GM21786 (cell line): Measurements from ENCODE around the gene IGDCC3.

ENCODE experiments used
- ATAC-seq: cut with Tn5 transposase; IDR thresholded peaks from one replicate; pipeline ENCODE4 v1.9.1; 2021; ENCODE audit not compliant: unreplicated experiment

Gene IGDCC3

DNA sequence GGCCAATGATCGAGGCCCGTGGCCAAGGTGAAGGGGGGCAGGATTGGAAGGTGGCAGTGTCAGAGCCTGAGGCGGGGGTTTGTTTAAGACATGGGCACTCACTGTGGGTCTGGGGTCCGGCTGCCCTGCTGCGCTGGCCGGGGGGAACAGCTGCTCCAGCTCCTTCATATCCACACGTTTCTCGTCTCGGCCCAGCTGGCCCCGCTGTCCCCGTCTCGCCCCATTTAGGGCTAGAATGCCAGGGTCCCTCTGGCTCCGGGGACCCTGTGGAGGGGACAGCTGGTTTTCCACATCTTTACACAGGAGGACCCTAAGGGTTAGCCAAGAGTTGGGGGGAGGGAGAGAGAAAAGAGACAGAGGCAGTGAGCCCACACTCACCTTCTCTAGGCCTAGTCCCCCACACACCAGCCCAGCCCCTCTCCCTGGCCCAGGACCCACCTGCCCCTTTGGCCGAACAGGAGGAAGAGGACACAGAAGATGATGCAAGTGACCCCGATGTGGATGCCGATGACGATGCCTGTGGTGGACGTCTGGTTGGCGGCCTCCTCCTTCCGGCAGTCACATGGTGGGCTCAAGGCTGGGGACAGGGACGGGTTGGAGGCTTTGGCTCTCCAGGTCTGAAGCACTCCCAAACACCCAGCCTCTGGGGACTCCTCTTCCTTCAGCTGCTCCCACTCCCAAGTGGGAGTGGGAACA lies 48.4 kb downstream of the IGDCC3 start:
- no peak for ATAC-seq

DNA sequence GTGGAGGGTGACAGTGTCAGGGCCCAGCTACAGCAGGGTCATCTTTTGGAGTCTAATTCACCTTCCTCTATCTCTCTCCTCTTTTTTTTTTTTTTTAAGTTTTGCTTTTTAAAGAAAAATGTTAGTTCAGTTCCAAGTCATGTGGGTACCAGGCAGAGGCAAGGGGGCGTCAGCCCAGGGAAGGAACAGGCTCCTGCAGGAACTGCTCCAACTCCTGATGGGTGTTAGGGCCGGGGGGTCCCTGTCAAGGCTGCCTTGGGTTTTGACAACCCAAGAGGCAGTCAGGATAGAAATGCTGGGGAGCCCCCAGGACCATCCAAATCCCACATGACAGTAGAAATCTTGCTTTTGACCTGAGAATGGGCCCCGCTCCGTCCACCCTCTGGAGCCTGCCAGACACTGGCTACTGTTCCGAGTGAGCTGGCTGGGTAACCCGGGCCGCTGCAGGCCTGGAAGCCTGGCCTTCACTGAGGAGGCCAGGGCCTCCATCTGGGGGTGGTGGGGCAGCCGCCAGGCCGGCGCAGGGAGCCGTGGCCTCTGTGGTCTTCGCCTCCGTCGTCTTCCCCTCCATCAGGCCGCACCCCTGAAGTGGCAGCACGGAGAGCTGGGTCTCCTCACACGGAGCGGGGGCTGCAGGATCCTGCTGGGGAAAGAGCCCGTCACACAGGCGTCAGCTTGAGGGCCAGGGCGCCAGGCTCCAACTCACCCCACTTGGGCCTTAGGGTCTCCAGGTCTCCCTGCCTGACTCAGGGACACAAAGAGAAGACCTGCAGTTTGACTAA lies 49.1 kb downstream of the IGDCC3 start:
- no peak for ATAC-seq

DNA sequence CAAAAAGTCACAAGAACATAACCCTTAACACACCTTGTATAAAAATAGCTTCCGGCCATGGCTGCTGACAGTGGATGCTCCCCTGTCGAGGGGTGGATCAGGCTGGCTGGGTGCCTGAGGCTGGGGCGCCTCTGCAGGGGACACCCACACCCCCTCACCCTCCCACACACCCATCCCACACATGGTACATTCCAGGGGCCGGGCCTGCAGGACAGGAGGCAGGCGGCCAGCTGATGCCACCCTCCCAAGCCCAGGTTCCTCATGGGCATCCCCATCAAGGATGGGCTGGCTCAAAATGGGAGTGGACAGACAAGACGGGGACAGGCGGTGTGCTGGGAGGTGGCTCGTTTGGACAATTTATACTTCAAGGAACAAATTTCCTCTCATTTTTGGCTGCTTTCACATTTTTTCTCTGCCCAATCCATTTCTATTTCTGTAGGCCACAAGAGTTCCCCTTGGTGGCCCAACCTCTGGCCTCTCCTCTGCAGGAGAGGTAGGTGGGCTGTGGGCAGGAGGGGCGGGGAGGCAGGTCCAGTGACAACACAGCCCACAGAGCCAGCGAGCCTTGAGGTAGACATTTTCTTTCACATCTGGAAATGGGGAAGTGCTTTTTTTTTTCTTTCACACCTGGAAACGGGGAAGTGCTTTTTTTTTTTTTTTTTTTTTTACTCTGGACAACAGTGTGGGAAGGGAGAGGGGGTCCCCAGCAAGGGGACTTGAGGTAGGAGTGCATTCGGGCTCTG lies 50.0 kb downstream of the IGDCC3 start:
- no peak for ATAC-seq

DNA sequence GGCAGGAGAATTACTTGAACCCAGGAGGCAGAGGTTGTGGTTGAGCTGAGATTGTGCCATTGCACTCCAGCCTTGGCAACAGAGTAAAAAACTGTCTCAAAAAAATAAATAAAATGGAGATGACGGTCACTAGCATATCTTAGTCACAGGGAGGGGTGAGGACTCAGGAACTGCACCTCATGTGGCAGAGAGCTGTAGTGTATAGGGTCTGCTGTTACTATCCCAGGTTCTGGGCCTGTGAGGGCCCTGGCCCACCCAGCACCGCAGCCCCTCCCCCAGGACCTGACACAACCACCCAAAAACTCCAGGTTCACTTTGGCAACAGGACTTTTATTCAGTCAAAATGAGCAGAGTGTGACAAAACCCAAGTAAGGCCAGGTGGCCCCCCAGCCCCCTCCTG lies 51.0 kb downstream of the IGDCC3 start:
- no peak for ATAC-seq

DNA sequence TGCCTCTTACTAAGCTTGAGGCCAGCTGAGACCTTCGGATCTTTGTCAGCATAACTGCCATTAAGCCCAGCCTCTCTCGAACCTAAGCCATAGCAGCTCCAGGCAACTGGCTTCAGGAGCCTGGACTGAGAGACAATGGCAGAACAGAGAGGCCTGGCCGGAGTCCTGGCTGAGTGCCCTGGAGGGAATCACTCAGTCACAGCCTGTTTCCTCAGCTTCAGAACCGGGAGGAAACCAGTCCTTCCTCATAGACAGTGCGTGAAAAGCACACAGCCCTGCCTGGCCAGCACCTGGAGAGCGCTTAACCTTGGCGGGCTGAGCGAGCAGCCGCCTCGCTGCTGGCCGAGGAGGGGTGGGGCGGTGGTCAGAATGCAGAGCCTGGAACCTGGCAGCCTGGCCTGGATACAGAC lies 51.7 kb downstream of the IGDCC3 start:
- ATAC-seq: no peak

DNA sequence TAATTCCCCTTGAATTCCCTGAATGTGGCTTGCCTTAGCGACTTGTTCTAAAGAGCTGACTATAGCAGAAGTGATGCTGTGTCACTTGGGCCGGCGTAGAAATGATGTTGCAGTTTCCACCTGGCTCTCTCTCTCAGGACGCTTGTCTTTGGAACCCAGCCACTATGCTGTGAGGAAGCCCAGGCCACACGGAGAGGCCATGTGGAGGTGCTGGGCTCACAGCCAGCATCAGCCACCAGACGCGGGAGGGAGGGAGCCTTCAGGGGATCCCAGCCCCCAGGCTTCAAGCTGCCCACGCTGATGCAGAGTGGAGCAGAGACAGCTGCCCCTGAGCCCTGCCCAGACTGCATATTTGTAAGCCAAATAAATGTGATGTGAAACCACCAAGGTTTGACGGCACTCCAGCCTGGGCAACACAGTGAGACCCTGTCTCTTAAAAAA lies 54.7 kb downstream of the IGDCC3 start:
- ATAC-seq: no peak

DNA sequence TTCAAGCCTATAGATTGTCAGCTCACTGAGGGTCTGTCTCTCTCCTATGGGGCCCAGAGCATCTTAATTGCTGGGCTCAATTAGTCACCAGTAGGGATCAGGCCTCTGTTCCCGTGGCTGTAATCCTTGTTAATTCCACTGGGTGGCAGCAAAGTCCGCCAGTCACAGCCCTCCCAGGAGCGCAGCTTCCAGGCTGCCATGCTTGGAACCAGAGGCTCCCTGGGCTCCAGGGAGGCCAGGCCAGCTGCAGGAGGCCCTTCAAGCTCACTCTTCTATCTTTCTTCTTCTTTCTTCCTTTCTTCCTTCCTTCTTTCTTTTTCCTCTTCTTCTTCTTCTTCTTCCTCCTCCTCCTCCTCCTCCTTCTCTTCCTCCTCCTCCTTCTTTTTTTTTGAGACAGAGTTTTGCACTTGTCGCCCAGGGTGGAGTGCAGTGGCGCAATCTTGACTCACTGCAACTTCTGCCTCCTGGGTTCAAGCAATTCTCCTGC lies 58.9 kb downstream of the IGDCC3 start:
- peak; percentile 50 for ATAC-seq

DNA sequence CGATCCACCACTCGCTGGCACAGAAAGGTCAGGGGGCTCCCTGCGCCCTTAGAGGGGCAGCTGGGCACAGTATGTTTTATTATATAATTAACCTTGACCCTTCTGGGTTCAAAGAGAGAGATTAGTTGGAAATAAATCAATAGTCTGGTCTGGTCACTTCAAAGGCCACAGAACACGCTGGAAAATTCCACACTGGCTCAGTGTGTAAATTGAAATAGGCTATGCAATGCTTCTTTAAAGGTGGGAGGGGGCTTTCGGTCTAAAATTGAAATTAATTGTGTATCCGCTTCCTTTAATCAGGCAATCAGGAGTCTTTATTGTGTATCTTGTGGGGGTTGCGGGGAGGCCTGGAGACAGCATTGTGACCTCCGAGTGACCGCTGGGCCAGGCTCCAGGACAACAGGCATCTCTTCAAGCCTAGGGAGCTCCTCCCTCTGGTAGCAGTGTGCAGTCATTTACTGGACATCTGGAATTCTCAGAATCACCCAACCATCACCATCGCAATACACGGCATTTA lies 65.3 kb downstream of the IGDCC3 start:
- no peak for ATAC-seq

DNA sequence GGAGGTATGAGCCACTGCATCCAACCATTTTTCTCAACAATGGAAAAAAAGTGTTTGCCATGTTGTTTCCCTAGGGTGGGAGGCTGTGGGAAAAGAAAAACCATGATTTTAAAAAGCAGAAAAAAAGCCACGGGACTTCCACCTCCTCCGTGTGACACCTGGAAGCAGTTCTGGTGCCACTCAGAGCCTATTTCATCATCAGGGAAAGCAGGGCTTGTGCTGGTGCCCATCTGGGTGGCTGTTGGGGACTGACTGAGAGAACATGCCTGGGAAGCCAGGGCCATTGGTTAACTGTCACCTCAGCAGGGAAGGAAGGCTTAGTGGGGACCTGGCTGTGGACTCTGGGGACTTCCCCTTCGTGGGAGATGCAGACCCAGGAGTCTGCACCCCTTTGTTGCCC lies 66.0 kb downstream of the IGDCC3 start:
- ATAC-seq: no peak

DNA sequence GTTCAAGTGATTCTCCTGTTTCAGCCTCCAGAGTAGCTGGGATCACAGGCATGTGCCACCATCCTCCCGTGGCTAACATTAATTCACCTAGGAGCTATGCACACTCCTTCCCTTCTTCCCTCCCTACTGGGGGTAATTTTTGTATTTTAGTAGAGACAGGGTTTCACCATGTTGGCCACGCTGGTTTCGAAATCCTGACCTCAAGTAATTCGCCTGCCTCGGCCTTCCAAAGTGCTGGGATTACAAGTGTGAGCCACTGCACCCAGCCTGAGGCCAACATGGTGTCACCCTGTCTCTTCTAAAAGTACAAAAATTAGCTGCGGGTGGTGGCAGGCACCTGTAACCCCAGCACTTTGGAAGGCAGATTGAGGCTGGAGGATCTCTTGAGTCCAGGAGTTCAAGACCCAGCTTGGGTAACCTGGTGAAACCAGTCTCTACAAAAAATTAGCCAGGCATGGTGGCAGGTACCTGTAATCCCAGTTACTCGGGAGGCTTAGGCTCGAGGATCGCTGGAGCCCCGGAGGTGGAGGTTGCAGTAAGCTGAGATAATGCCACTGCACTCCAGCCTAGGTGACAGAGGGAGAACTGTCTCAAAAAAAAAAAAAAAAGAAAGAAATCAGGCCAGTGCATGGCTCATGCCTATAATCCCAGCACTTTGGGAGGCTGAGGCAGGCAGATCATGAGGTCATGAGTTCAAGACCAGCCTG lies 67.2 kb downstream of the IGDCC3 start:
- no peak for ATAC-seq

DNA sequence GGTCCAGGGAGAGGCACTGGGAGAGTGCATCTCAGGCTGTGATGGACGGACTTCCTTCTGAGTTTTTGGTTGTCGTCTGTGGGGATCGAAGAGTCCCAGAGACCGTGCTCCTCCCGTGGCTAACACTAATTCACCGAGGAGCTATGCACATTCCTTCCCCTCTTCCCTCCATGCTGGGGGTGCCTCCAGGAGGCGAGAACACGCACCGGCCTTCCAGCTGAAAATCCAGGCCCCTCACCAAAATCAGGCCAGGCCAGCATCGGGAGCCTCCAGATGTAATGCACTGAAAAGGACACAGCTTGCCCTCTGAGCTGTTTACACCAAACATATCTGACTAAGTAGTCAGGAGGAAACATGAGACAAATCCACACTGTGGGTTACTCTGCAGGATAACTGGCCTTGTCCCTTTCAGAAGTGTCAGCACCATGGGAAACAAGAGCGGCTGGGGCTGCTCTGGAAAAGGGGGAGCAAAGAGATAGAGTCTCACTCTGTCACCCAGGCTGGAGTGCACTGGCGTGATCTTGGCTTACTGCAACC lies 67.9 kb downstream of the IGDCC3 start:
- ATAC-seq: no peak

DNA sequence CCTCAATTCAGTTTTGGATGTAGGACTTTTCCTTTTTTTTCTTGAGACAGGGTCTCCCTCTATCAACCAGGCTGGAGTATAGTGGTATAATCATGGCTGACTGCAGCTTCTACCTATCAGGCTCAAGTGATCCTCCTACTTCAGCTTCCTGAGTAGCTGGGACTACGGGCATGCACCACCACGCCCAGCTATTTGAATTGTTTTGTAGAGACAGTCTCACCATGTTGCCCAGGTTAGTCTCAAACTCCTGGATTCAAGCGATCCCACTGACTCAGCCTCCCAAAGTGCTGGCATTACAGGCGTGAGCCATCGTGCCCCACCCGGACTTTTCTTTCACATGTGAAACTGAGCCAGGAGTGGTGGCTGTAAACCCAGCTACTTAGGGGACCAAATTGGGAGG lies 69.8 kb downstream of the IGDCC3 start:
- ATAC-seq: no peak

DNA sequence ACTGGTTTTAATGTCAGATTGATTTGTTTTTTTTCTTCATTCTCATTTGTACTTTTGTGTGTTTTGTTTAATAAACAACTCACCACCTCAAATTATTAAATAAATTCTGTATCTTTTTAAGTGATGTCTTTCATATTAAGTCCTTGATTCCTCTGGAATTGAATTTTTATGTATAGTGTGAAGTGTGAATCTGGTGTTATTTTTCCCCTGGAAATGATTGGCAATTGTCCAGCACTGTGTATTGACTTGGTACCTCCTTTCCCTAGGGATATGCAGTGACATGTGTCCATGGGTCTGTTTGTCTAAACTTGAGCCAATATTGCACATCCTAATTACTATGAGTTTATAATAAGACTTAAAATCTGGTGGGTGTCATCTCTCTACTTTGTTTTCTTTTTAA lies 71.3 kb downstream of the IGDCC3 start:
- no peak for ATAC-seq

DNA sequence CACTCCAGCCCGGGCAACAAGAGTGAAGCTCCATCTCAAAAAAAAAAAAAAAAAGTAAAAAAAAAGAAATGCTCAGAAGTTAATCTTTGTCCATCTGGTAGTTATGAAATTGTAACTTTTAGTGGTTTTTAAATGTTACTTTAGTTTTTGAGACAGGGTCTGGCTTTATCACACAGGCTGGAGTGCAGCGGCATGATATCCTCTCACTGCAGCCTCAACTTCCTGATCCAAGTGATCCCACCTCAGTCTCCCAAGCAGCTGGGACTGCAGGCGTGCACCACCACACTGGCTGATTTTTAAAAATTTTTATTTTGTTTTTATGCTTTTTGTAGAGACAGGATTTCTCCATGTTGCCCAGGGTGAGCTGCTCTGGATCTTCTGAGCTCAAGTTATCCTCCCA lies 72.0 kb downstream of the IGDCC3 start:
- no peak for ATAC-seq

DNA sequence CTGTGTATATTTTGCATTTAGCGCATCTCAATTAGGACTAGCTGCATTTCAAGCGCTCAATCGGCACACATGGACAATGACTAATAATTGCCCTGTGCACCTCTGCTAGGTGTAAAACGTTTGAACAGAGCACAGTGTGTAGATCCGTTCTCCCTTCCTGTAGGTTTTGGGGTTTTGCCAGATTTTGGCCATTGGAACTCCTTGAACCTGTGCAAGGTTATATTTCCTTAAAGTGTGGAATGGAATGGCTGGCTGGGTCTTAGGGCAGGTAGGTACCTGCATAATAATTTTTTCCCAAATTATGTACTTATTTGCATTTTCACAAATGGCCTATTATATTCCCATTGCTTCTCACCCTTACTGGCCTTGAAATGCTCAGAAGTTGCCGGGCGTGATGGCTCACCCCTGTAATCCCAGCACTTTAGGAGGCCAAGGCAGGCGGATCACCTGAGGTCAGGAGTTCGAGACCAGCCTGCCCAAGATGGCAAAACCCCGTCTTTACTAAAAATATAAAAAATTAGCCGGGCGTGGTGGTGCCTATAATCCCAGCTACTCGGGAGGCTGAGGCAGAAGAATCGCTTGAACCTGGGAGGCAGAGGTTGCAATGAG lies 72.5 kb downstream of the IGDCC3 start:
- no peak for ATAC-seq

DNA sequence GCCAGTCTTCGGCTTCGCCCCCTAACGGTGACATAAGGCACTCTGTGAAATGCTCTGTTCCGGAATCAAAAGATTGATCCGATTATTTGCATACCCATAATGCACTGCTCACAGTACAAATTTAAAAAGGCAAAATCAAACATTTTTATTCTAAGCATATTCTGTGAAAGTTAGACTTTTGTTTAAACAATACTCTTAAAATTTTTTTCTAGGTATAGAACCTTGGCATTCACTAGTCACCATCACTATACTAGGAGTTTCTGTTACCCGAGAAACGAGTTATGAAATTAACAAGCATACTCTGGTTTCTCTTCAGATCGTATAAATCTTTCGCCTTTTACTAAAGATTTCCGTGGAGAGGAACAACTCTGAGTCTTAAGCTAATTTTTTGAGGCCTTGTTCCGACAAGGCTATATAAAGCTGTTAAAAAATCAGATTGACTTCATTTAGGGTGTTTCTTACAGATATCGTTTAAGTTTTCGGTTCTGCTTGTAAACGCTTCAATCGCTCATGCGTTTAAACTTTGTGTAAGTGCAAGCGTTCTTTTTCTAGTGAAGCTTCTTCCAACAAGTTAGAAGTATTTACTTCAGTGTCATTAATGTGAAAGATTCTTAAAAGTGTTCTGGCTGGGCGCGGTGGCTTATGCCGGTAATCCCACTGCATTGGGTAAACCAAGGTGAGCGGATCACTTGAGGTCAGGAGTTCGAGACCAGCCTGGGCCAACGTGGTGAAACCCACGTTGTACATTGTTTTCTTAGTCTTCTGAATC lies 73.2 kb downstream of the IGDCC3 start, which contains the start of gene RNU5B-1:
Gene RNU5B-1 (plus strand): TSS at position 297 of the 769 bp plus-strand sequence.
- peak; percentile 66 for ATAC-seq

DNA sequence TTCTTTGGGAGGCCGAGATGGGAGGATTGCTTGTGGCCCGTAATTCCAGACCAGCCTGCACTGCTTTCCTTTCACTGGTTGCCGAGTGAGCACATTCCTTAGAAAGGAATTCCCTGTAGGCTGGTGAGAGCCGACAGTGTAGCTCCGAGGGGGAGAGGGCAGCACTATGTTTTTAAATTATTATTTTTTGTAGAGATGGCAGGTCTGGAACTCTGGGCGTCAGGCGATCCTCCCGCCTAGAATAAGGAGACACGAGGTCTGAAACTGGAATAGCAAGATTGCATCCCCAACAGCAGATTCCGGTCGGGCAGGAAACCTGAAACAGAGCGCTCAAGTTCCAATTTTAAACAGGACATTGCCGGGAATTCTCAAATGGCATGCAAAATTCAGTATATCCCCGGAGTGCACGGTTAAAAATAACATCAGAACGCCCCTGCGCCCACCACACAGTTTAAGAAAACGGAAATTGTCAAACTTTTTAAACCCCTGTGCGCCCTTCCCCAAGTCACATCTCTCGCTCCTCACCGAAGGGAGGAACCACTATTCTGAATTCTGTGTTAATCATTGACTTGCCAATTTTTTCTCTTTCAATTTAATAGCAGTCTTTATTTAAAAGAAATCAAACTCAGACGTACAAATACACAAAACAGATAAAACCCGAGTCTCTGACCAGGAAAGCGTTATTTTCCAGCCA lies 74.0 kb downstream of the IGDCC3 start:
- ATAC-seq: no peak

DNA sequence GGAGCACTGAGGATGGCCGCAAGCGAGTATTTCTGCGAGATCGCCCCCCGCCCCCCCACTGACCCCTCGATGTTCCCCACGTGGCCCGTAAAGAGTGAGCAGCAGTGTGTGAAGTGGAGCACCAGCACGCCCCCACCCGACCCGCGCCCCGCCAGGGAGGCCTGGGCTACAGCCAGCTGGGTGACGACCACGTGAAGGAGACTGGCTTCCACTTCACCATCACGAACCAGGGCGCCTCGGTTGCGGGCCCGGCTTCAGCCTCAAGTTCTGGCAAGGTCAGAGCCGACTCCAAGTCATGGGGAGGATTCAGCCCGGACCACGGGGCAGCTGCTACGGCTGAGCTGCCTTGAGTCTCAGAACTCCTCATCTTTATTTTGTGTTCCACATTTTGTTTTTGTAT lies 75.7 kb downstream of the IGDCC3 start:
- ATAC-seq: no peak
